Smooth muscle cell of the brain vasculature (primary cell): ENCODE measurements around the gene RPL27A.

Source experiments
- DNase-seq: peaks from one replicate; pipeline ENCODE4 v3.0.0-alpha.2; 2012; ENCODE audit warnings: low read depth, low spot score

Gene RPL27A

DNA sequence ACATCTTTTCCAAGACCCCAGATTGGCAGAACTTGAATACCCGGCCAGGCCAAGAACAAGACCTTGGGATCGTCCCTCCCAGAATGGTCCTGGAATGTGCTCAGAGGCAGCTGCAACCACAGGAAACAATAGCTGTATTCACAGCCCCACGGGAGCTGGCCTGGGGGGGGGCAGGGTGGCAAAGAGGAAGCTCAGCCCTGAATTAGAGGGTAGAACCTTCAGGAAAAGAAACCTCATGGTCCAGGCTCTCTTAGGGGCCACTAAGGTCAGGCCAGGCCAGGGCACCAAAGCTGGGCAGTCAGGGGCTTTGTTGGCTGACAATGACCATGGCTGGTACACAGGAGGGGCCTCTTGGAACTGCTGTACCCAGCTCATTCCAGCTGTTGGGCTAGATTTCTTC, 17.3 kb downstream of the RPL27A start:
- no peak for DNase-seq

GRCh38 chr11:8701891-8702597, 19.5 kb downstream of the RPL27A start:
- no peak for DNase-seq

DNA sequence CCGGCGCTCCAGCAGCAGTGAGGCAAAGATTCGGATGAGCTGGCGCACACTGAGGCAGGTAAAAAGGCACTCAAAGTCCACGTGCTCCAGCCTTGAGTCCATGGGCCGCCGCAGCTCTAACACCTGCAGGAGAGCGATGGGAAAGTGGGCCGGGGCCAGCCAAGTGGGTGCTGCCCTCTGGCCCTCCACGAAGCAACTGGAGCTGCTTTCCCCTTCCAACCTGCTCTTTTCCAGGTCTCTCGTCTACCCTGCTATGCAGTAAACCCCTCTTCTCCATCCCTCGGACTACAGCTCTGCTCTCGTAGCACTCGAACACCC, 20.0 kb downstream of the RPL27A start:
- DNase-seq, result no peak

- no peak for DNase-seq
Measured at GRCh38 chr11:8704136-8704535, 21.5 kb downstream of the RPL27A start.

GRCh38 chr11:8705146-8705545, 22.6 kb downstream of the RPL27A start:
- DNase-seq, result no peak

DNA sequence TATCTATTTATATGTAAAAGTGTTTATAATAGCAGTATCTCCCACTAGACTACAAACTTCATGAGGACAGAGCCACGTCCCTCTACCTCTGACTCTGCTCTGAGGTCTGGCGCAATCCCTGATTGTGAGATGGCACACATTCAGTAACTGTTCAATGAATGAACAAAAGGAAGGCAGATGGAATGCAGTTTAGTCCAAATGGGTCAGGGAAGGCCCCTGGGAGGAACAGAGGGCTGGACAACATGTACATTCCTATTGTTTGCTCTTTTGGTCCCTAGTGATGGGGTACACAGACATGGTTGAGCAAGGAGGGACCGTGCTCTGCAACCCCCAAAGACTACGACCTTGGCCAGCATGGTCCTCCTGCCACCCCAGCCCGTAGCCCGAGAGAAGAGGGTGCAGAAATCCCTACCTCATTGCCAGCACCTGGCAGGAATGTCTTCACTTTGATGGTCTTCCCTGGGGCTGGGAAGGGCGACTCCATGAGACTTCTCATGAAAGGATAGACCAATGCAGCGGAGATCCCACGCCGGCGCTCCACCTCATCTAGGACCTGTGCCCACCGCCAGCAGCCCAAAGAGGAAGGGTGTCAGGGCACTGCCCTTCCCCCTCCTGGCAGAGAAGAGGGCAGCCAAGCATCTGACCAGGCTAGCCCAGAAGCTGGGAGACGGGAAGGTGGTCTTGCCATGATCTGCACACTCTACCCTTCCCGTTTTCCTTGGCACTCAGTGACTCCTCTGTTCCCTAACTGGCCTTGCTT, 24.3 kb downstream of the RPL27A start:
- DNase-seq, result no peak

DNA sequence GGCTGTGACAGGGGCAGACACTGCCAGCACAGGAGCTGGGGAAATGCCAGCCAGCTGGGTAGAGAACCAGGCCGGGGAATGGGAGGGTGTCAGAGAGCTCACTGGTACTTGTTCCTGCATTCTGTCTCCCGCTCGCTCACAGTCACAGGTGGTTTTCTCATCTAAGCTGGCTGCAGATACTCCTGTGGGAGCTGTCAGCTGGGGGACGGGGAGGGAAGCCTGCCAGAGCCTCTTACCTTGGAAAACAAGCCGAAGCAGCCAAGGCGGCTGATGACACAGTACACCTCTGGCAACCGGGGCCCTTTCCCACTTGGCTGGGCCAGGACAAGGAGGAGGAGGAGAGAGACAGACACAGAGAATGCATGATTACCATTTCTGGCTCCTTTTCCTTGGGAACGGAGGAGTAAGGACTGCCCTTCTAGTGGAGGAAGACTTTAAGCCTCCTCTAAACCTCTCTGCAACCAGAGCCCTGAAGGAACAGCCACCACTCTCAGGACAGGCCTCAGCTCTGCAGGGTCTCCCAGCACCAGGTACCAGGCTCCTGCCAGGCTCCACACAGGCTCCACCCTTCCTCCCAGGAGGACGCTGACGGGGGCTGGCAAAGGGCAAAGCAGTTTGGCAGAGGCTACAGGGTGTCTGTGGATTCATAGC, 25.1 kb downstream of the RPL27A start:
- no peak for DNase-seq

GRCh38 chr11:8709002-8709672, 26.5 kb downstream of the RPL27A start:
- DNase-seq, result no peak

- DNase-seq, result no peak
Measured at GRCh38 chr11:8709777-8710176, 27.2 kb downstream of the RPL27A start.

DNA sequence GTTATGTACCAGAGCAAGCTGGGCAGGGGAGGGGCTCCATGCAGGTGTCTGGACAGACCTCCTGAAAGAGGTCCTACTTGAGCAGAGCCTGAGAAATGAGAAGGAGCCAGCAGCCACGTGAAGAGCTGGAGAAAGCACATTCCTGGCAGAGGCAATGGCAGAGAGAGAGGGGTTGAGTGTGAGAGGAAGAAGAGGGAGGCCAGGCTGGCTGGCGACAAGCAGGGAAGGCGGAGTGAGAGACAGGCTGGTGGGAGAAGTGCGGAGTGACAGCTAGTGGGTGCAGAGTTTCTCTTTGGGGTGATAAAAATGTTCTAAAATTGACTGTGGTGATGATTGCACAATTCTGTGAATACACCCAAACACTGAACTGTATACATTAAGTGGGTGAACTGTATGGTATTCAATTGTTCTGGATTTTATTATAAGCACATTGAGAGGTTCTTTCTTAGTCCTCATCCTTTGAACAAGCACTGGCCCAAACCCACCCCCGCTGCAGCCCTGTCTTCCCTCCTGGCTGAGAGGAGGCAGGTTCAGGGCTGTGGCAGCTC, 29.4 kb downstream of the RPL27A start:
- no peak for DNase-seq

- no peak for DNase-seq
Measured at GRCh38 chr11:8712506-8712905, 29.9 kb downstream of the RPL27A start.

- DNase-seq, result no peak
Measured at GRCh38 chr11:8713760-8714454, 31.3 kb downstream of the RPL27A start.

DNA sequence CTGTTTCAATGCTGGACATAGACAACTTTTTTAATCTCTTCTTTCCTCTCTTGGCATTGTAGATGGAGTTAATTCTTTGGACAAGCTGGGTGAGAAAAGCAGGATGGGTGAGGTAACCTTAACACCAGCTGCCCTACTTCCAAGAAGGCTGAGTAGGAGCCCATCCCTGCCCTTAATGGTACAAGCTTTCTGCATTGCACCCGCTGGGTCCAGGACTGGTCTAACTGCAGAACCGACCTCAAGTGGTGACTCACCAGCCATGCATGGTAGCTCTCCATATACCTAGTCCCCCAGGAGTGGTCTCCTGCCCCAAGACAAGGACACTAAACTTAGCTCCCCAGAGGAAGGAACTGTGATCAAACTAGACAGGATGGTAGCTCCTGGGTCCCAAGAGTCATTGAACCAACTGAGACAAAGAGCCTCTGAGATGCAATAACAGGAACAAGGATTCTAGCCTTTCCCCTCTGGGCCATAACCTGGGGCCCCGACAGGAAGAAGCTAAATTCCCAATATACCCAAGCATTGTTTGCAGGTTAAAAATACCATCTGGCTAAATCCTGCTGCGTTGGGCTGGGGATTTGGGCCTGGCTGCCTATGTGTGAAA, 32.1 kb downstream of the RPL27A start:
- DNase-seq, result no peak

DNA sequence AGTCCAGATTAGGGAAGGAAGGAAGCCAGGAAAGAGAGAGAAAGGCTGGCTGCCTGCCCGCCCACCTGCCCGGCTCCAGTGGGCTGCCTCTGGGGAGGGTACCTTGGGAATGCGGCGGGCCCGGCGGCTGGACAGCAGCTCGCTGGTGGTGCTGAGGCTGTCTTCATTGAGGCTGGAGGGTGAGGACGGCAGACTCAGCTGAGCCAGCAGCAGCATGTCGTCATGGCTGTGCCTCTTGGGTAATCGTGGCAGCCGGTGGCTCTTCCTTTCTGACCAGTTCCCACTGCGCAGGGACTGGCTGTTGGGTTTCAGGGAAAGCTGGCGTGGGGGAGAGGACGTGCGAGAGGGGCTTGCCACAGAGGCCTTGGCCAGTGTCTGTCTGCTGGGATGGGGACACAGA, 32.9 kb downstream of the RPL27A start:
- no peak for DNase-seq

GRCh38 chr11:8717544-8717875, 34.9 kb downstream of the RPL27A start:
- no peak for DNase-seq

- DNase-seq, result peak; percentile 80
Measured at GRCh38 chr11:8717876-8718753, 35.5 kb downstream of the RPL27A start.

GRCh38 chr11:8719211-8719649, 36.6 kb downstream of the RPL27A start:
- DNase-seq, result no peak

- no peak for DNase-seq
Measured at GRCh38 chr11:8719721-8720120, 37.1 kb downstream of the RPL27A start.

DNA sequence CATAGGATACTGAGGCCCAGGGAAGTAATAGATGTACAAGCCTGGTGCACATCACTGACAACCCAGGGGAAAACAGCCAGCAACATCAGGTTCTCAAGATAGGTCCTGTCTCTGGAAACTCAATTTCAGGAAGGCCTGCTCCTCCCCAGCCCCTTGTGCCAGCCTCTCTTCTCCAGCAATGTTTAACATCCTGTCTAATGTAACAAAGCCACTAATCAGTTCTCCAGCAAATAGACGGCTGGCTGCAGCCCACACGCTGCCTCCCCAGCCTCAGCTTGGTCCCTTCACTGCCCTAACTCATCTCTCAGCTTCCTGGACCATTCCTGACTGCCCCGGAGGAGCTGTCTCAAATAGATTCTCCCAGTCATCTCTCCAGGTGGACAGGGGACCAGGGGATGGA, 37.8 kb downstream of the RPL27A start:
- DNase-seq, result no peak
